Activated CD4-positive, alpha-beta T cell treated with anti-CD3 and anti-CD28 coated beads for 1 hour (primary cell): Measurements from ENCODE around the gene GZF1.

Source experiments
- DNase-seq: peaks from one replicate; pipeline ENCODE4 v3.0.0-alpha.2; 2020

Gene GZF1

DNA sequence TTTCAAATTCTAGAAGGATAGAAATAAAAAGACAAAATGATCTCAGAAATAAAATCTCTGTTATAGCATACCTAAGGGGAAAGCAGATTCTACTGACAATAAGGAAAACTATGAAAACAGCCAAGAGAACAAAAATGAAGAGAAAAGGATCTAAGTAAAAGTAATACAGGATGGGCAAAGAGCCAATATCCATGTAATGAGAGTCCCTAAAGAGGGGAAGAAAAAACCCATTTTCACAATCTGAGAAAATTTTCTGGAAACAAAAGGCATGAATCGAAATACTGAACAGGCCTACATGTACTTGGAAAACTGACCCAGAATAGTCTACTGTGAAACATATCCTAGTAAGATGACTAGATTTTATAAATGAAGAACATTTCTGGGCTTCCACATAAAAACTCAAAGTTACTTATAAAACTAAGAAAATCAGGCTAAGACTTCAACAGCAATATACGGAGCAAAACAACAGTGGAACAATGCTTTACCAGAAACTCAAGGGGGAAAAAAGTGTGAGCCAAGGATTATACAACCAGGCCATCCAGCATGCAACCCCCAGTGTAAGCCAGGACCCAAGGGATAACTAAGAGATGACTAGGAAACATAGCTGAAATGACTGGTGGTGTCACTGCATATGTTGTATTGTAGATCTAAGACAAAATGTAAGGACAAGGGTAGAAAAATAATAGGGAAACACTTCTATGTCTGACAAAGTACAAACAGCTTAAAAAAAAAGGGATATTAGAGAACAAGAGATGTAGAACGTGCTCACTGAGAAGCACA lies 49.1 kb downstream of the GZF1 start:
- no peak for DNase-seq

DNA sequence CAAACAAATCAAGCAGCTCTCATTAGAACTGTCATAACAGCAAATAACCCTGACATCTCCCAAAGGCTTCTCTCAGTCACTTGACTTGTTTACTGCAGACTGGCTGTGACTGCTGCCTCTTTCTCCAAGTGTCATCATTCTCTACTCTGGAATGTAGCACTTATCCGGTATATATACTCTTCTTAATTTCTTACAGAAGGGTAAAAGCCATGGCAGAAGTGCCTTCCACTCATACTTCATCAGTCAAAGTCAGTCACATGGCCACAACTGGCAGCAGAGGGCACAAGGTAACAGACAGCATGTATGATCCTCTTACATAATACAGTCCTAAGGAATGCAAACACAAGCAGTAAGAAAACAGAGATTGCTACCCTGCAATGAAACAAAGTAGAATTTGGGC lies 50.0 kb downstream of the GZF1 start:
- no peak for DNase-seq

DNA sequence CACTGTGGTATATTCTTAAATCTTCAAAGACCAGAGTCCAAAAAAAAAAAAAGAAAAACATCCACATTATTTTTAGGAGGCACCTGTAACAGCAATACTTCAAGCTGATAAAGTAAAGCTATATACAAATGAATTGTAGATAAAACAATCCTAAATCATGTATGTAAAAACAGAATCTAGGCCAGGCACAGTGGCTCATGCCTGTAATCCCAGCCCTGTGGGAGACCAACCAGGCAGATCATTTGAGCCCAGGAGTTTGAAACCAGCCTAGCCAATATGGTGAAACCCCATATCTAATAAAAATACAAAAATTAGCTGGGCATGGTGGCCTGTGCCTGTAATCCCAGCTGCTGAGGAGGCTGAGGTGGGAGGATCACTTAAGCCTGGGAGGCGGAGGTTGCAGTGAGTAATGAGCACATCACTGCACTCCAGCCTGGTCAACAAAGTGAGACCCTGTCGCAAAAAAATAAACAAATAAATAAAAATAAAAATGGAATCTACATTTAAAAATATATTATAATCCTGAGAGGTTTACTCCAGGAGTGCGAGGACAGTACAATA lies 52.0 kb downstream of the GZF1 start:
- DNase-seq, result no peak

DNA sequence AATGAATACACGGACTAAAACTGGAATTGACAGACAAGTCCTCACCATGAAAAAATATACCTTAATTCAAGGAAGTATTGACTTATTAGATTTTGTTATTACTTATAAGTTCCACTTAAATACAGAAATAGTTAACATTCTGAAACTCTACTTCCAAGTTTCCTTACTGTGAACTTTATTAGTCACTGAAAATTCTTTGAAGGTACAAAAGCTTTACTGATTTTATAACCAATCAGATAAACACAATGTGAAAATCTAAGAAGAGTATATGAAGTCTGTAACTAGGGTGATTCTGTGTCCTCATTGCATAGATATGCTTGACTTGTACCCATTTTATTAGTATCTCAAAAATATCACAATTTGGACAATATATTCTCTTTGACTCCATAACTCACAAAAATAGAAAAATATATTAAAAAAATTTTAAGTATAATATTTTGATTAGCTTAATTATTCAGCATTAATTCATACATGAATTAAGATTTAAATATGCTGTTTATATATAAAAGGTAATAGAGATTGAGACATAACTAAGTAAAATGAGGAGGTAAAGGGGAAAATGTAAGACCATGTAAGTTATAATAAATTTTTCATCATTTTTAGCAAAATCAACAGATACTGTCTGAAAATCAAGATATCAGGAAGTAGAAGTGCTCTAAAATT lies 52.7 kb downstream of the GZF1 start:
- DNase-seq, result no peak

DNA sequence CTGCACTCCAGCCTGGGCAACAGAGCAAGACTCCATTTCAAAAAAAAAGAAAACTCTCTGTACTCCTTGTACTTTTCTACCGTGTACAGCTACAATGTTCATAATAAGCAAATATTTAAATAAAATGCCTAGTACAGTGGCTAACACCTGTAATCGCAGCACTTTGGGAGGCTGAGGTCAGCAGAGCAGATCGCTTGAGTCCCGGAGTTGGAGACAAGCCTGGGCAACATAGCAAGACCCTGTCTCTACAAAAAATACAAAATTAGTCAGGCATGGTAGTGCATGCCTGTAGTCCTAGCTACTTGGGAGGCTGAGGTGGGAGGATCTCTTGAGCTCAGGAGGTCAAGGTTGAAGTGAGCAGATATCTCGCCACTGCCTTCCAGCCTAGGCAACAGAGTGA lies 53.6 kb downstream of the GZF1 start:
- no peak for DNase-seq

DNA sequence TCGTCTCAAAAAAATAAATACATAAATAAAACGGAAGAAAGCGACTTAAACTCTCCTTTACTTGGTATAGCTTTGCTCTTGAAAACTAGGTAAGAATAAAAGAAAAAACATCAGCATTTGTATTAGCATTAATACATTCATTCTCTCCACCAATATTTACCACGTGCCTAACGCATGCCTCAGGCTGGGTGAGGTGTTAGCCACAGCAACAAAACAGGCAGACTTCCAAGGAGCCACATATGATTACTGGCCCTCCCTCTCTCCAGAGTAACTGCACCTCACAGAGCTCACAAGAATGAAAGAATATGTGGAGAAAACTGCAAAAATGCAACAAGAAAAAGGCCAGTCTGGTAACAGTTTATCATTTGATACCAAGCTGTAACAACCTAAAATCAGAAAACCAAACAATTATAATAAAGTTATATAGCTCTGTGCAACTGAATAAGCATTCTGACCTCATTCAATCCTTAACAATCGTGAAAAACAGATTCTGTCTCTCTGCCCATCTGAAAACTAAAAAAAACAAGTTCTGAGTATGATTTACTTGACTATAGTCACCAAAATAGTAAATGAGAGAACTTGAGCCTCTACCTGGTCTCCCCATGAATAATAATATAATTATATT lies 54.1 kb downstream of the GZF1 start:
- no peak for DNase-seq

DNA sequence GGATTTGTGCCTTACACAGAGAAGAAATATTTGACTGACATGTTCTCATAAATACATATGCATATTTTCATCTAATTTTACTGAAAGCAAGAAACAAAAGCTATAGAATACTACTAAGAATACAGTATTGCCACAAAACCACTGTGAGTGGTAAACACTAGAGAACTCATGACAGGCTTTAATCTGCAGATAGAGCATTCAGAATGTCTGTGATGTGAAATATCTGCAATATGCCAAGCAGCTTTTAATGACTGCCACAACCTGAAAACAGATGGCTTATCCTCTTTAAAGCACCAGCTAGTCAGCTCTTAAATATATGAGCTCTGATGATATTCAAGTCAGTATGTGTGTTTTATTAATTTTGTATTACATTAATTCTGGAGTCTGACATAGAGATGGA lies 55.9 kb downstream of the GZF1 start:
- DNase-seq, result no peak

DNA sequence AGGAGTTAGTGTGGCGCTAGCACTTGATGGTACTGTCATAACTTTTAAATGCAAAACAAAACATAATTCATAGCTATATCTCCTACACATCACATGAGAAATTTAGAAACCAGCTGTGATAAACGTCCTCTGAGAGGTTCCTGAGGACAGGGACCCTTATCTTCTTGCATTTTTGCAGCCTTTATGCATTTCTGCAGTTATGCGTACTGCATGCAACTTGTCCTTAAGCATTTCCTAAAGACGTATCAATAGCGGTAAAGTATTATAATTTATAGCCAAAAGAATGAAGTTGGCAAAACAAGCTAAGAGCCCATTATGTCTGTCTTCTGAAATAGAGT lies 57.6 kb downstream of the GZF1 start:
- no peak for DNase-seq

DNA sequence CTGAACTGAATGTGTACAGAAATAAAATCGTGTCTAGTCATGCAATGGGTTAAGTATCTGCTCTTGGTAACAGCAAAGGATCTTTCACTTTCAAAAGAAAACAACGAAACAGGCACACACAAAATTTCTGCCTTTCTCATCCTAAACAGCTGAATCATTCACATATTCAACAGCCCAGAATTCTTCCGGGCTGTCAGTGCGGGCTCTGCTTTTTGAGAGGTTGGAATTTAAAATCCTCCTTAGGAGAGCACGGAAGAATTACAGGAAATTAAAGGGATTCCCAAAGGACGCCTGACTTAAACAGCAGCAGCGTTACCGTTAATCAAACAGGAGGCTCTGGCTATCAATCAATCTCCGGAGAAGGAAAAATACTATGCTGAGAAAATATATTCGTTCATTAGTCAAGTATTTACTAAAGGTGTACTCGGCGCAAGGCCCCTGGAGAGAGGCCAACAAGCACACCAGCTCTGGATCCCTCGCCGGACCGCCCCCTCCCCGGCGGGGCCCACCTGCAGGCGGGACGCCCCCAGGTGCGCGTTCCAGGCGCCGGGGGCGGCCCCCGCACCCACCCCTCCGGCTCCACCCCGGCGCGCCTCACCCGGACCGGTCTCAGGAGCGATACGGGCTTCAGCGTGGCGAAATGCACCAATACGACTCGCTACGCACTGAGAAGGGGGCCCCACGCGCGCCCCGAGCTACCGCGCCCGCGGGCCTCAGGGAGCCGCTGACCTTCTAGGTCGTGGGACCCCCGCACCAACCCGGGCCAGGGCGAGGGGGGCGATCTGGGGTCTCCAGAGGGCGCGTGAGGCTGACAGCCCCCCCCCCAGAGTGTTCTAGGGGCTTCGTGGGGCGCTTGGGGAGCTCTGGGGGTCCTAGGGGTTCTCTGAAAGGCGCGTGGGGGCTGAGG lies 58.3 kb downstream of the GZF1 start:
- peak; percentile 15 for DNase-seq

DNA sequence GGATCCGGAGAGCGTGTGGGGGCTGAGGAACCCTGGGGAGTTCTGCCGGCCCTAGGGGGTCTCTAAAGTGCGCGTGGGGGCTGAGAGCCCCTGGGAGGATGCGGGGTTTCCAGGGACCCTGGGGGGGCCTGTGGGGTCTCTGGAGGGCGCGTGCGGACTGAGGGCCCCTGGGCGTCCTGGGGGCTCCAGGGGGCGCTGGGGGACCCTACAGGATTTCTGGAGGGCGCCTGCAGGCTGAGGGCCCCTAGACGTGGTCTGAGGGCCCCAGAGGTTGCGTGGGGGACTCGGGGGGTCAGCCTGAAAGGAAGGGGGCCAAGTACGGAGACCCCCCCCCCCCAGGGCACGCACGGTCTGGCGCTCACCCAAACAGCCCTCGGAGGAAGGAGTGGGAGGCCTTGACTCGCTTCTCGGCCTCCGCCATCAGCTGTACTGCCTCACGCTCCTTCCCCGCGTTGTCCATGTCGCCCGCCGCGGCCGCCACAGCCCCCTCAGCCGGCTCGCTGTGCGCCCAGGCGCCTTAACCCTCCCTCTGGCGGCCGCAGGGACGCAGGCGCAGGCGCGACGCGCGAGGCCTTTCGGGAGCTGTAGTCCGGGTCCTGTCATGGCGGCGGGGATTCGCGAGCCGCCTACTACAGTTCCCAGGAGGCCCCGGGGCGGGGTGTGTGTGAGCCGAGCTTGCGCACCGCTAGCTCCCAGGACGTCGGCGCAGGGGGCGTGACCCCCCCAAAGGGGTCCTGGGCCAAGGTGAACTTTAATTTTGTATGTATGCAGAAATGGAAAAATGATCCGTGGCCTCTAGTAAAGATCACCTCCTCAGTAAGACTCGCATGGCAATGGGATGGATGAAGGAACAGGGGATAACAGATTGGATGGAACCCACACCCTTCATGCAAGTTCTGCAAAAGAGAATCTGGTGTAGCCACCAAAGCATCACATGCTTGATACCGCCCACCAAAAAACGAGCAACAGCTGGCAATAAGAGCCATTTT lies 59.3 kb downstream of the GZF1 start, which contains the start of gene NAPB:
TSS of gene NAPB (minus strand) at position 546 of the 989 bp plus-strand sequence. CDS start at position 460, 86 bp downstream.
- DNase-seq, result peak; percentile 88
